Amniotic epithelial cell (primary cell): Measurements from ENCODE around the gene ANO2.

Source experiments
- DNase-seq: peaks from one replicate; pipeline ENCODE4 v3.0.0-alpha.2; 2010; ENCODE audit warnings: low read depth

The ANO2 gene

DNA sequence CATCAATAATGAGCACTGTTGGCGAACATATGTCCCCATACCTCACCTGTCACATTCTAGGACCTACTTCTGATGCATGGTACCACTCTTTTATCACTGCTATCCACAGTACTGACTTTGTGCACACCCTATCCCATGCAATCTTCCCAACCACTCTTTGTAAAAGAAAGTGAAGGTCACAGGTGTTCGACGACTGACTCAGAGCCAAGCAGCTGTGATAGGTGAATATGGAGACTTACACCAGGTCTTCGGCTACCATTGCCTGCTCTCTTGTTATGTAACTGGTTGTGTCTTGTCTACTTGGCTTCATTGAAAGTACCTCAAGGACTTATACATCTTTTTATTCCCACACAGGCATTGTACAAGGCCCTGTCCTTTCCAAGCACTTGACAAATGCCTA, 169.0 kb downstream of the ANO2 start:
- no peak for DNase-seq

DNA sequence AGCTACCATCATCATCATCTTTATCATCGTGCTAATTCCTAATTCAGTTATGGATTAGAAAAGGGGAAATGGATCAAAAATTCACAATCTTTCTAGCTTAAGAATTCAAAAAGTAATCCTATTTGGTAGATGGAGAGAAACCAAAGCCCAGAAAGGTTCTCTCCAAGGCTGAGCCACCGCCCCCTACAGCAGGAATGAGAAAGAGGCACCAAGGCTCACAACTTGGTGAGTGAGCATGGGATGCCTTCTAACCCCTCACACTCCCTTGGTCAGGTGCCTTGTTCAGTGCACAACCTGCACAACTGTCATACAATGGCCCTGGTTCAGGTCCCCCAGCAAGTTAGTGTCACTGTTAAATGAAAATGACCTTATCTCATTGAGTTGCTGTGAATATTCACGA, 171.5 kb downstream of the ANO2 start:
- no peak for DNase-seq

DNA sequence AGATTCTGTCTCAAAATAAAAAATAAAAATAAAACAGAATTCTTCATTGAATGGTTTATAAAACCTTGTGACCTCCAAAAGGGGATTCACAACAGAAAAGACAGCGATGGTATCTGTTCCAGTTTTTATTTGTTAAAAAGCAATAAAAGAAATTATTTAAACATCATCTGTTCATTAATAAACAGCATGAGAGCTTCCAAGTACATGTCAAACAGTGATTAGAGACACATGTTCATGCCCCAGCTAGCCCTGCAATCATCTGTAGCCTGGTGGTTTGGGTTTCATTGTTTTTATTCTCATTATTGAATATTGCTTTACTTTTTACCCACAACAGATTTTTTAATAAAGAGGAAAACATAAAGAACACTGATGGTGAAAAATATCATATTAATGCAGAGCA, 173.3 kb downstream of the ANO2 start:
- no peak for DNase-seq

DNA sequence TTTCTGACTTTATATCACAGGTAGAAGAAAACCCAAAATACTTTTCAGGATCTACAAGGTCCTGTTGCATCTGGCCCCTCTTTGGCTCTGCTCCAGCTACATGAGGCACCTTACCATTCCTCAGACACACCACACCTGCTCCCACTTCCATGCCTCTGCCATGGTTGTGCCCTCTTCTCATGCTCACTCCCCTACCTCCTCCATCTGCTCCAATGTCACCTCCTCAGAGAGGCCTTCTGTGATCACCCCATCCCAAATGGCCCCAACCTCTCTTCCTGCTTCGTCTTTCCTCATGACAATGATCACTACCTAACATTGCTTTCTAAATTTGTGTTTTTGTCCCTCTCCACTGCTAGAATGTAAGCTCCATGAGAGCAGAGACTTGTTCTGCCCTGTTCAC, 174.3 kb downstream of the ANO2 start:
- DNase-seq: no peak

DNA sequence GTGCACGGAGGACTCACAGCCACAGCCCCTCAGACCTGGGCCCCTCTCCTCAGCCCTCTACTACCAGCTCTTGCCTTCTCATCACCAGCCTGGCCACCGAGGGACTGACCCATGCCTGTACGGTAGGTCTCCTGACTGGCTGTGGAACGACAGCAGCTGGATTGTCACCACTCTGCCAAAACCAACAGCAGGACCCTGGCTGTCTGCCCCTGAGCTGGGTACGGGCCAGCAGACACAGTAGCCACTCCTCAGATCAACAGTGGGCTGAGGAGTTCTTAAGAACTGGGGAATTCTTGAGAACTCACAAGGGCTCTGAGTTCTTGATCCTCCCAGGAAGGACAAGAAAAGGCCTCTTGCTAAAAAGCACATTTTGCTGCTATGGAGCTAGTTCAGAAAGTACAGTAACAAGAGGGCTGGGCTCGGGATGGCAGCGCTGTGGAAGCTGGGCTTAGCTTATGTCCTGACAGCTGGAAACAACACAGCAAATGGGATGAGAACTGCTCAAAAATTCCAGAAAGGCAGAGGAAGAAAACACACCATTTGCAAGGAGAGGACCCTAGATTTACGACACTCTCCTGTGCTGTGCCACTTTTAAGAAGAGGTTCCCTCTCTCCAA, 176.4 kb downstream of the ANO2 start:
- DNase-seq: no peak

DNA sequence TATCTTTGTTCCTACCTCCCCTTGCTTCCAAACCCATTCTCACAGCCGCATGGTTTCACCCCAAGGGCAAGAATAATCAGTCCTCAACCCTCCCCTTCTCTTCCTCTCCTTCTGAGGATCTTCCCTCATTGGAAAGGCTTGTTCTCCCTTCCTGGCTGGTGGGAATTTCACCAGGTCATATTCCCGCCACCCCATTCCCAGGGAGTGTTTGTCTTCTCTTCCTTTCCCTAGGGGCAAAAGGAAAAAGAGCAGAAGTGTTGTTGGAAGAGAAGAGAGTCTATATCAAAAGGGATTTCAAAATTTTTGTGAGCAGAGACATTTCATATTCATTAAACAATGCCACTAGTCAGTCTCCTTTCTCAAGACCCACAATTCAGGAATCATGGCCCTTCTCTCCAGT, 176.9 kb downstream of the ANO2 start:
- no peak for DNase-seq

DNA sequence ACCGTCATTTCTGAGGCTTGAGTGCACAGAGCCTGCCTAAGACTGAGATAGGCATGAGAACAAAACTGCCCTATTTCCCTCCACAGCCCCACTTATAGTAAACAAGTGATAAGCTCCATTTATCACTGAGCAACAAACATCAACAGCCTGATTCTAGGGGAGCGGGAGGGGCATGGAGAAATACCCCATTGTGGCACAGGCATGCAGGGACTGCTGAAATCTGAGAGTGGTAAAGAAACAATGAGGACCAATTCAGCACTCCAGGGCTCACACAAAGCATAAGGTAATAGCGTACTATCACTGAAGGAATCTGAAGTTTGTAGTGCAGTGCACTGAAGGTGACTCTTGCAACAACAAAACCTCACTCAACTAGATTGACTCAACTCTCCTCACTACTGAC, 186.7 kb downstream of the ANO2 start:
- no peak for DNase-seq

DNA sequence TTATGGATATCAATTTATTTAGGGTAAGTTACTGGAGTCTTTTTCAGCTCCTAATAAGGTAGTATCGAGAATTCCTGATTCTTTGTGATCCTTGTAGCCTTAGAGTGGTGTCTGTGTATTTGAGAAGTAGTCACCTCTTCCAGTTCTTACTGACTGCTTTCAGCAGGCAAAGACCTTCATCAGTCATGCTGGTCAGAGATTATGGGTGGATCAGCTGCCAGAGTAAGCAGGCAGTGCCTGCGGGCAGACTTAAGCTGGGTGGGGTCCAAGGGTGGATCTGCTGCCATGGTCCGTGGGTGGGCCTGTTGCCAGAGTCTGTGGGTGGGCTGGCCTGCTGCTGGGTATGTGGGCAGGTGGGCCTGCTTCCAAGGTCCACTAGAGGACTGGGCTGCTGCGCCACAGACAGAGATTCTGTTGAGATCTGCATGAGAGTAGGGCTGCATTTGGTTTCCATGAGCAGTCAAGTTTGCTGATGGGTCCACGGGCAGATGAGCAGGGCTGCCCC, 188.7 kb downstream of the ANO2 start:
- DNase-seq: no peak

DNA sequence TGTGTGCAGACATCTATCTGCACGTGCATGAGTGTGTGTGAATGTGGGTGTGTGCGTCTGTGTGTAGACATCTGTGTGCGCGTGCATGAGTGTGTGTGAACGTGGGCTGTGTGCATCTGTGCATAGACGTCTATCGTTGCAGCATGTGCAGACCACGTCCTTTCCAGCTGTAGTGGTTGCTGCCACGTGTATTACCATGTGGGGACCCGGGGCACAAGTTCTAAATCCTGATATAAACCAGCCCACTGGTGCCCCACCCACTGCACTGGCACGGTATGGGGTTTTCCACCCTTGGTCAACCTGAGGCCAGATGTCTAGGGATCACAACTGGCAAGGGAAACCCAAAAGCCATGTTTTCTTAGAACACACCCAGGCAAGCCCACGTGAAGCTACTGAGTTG, 197.0 kb downstream of the ANO2 start:
- DNase-seq: no peak

DNA sequence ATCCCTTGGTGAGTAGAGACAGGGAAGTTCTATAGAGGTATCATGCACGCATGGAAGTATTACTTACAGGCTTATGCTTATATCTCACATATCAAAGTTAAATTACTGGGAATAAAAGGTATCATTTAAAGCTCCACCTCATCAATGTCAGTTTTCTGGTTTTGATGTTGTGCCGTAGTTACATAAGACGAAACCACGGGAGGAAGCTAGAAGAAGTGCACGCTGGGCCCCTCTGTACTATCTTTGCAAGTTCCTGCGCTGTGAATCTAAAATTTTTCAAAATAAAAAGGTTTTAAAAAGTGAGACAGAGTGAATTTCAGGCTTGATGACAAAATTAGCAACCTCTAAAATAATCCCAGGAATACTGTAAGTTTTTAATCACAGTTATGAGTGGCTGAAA, 198.1 kb downstream of the ANO2 start:
- no peak for DNase-seq

DNA sequence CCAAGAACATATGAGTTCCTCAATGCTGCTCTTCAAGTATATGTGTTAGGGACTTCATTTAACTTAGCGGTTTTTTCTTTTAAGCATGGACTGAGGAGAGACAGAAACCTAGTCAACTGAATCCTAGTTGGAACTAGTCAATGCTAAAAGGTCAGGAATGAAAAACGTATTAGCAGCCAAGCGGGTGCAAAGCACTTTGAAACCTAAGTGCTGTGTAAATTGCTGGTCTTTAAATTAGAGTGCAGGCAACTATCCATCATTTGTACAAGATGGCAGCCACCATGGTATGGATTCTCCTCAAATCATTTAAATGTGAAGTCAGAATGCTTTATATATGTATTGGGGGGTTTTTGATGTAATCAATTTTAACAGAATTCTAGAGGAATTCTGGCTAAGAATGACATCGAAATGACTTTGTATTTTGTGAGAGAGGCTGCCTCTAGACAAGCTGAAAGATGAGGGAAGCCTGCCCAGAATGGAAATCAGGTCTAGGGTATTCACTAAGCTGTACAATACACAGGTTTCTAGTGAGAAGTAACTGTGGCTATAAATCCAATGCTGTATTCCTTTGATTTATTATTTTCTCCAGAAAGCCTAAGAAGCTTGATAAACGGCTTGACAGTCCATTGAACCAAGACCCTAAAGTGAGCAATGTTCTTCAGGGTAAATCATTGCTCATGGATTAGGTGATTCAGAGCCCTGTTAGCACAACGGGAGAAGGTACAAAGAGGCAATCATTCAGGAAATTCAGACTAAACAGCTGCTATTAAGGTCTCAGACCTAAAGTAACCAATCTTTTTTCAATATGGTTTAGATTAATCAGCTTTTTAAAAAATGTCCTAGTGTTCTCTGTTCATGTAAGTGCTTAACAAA, 198.8 kb downstream of the ANO2 start:
- no peak for DNase-seq

DNA sequence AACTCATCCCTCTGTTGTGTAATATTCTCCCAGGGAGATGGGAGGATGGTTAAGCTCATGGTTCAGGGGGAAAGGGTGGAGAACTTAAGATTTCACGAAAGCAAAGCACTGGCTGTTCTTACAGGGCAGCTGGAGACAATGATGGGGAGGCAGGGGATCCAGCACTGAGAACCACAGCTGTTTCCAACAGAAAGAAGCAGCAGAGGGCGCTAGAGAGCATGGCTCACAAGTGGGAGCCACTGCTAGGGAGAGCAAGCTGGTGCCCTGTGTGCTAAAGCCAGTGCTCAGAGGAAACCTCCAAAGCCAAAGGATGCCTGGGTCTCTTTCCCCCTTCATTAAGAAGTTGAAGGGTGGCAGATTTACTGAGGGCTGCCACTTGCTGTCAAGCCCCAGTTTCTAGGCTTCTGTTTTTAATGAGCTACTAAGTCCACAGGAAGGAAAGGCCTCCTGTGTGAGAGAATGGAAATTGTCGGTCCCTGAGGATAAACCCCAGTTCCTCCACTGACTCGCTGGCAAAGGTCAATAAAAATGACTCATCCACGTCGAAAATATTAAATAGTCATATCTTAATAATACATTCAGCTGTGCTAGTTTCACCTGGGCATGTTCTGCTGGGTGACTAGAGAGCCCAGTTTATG, 199.7 kb downstream of the ANO2 start:
- peak; percentile 0 for DNase-seq

DNA sequence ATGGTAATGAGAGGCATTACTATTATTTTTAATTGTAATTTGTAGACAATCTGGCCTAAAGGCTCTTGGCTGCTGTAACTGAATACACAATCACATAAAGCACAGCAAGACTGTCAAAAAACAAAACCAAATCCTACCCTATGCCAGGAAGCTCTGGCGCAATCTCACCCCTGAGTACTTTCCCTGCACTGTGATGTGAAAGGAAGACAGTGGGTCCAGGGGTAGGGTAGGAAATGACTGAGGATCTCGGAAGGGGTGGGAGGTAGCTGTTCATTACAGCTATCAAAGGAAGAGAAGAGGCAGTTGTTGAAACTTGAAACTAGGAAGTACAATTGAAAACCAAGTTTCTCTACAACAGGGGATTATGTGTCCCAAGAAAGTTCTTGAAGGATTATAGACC, 202.8 kb downstream of the ANO2 start:
- no peak for DNase-seq

DNA sequence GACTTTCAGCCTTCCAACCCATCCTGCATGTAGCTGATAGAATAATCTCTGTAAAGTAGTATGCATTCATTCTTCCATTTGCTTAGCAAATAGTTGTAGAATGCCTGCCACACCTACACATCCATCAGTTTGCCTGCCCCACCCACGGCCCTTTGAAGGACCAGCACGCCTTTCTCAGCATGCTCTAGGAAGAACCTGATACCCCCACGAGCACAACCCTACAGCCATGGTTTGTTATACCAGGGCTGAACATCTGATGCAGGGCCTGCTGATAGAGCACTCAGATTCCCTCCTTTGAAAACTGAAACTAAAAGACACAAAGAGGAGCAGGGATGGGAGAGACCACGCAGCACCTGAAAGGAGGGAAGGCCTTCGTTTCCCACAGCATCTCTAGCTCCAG, 205.1 kb downstream of the ANO2 start:
- DNase-seq: no peak

DNA sequence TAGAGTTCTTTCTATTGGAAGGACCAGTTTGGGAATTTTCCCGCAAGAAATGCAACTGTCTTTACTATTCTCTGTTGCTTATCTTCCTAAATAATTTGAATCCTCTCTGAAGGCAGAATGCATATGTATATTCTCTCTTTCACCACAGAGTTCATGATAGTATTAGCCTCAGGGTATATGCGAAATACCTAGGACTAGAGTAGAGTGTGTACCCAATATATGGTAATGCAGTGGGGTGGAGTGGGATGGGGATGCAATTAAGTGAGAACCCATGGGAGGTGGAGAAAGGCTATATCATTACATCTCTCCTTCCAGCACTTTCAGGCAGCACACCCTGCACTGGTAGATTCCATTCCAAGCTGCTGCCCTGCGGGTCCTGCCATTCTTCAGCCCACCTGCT, 207.3 kb downstream of the ANO2 start:
- no peak for DNase-seq

DNA sequence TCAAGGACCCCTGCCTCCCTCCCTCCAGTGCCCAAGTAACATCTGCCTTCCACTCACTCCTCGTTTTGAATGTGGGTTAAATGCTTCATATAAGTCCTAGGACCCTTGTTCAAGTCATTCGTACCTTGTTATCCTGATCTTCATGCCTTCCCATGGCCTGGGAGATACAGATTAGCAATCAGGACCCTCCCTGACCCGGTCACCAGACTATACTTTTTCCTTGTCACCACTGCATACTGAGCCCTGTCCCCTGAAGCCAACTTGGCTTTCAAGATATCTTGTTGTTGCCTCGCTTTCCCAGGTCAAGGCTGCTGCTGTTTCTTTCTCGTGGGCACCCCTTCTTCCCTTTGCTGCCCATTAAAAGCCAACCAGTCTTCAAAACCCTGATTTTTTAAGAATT, 208.5 kb downstream of the ANO2 start:
- DNase-seq: no peak

DNA sequence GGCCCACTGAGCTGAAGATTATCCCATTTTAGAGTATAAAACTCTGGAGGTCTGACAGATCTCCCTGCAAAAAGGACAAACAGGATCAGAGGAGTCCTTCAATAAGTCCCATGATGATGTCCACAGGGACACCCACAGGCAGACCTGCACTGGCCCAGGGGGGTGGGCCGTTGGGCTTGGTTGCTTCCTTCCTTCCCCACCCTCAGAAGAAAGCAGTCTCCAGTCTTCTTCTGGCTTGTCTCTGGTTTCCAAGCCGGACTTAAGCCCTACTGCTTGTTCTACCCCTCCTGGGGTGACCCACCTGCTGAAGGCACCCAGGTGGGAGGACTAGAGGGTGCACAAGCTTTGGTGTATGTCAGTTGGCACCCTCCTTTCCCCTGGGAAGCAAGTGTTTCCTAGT, 209.0 kb downstream of the ANO2 start:
- no peak for DNase-seq

DNA sequence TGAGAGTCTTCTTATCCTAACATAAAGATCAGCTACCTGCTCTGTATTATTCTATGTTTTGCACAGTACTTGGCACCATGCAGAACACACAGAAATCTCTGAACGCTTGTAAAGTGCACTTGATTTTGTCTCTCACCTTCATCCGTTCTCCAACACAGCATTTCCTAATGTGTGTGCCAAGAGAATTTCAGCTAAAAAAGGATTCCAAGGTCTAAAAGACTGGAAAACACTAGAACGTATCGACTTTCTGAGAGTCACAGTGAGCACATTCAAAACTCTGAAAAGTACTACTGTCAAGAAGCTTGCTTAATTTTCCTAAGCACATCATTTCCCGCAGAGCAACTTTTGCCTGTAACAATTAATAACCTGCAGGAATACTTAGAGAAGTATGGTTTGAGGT, 211.1 kb downstream of the ANO2 start:
- DNase-seq: no peak

DNA sequence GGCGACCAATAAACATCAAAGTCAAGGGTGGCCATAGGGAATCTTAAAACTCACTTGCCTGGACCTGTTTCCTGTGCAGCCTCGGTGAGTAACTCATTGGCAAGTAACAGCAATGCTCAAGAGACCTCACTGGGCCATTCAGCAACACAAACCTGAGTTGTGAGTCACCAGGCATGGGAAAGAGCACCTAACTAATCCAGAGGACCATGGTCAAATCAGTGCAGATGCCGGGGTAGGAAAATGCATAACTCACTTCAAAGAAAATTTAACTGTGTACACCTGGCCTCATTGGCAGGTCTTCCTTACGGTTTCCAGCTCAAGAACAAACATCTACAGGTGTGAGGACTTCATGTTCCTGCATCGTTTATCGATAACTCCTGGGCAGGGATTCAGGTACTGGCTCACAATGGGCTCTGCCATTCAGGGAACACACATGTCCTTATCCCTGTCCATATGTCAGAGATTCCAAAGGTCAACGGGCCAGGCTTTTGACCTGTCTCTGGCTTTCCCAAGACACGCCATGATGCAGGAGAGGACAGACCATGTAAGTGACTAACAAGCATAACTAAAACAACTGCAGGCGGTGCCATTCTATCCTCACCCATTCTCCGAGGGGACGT, 211.8 kb downstream of the ANO2 start:
- no peak for DNase-seq

DNA sequence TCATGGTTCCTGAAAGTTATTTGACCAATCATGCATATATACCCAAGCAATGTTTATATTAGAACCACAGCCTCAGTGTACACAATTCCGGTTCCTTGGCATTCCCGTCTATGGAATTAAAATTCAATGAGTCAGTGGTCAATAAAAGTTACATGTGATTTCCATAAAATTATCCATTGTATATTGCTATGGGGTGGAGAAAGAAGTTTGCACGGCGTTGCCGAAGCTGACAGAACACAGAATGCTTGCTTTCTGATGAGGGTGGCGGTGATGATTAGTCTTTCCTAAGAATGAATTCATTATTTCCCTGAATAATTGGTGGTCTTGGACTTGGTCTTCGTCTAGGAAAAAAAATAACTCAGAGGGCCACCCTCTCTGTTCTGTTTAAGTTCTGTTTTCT, 214.1 kb downstream of the ANO2 start:
- no peak for DNase-seq

DNA sequence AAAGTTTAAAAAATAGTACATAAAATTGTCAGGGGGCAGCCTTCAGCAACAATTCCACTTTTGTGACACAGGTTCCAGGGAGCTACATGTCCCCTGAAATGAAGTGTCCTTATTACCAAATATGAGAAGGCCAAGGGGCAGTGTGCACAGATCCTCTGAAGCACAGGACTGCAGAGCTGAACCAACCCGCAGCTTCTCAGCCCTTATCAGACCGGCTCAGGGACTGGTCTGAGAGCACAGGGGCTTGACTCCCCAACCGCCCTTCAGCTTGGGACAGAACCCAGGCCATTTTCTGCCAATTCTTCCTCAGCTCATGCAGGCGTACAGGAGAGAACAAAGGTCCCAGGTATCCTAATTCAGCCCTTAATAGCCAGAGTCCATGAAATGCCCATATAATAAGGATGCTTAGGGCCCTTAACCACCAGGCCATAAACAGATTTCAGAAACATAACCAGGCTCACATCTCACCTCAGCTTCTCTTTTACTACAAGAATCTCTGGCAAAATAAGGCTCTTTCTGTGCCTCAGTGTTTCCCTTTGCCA, 221.3 kb downstream of the ANO2 start:
- DNase-seq: no peak

DNA sequence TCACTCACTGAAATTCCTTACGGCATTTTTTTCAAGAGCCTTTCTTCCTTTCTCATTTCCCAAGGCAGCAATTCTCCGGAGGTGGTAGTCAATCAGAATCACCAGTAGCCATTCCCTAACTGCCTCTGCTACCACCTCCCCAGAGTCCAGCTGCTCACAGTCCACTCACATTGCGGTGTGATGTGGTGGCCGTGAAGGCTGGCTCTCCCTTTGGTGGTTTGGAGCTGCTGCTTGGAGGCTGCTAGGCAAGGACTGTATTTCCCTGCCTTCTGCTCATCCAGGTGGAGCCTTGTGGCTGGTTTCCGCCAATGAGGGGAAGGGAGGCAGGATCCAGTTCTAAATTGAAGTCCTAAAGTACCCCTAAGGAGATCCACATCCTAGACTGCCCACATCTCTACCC, 222.0 kb downstream of the ANO2 start:
- no peak for DNase-seq
